GM19351 (cell line): ENCODE measurements around the gene WWOX.
"Not testable (repeated sequence)": the region's sequence is repeated elsewhere in the genome, so short reads cannot be mapped to it uniquely, and the experiment has no call there.

Experiments used
- ATAC-seq: cut with Tn5 transposase; IDR thresholded peaks from one replicate; pipeline ENCODE4 v1.9.1; 2021; ENCODE audit warnings: mild to moderate bottlenecking, moderate library complexity; ENCODE audit not compliant: unreplicated experiment

Gene WWOX

DNA sequence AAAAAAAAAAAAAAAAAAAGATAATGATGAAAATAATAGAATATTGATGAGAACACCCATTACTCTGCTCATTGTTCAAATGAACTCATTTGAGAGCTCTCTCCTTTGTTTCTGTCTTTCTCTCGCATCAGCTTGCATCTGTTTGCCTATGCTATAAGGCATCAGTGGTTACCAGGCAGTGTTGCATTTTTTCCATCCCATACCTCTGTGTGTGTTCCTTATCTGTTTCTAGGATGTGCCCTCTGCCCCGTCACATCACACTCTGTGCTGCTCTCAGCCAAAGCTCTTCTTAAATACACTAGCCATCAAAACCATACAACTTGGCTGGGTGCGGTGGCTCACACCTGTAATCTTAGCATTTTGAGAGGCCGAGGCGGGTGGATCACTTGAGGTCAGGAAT lies 568.2 kb downstream of the WWOX start:
- no peak for ATAC-seq

- no peak for ATAC-seq
These were observed 568.9 kb downstream of the WWOX start for GRCh38 chr16:78668393-78668792.

DNA sequence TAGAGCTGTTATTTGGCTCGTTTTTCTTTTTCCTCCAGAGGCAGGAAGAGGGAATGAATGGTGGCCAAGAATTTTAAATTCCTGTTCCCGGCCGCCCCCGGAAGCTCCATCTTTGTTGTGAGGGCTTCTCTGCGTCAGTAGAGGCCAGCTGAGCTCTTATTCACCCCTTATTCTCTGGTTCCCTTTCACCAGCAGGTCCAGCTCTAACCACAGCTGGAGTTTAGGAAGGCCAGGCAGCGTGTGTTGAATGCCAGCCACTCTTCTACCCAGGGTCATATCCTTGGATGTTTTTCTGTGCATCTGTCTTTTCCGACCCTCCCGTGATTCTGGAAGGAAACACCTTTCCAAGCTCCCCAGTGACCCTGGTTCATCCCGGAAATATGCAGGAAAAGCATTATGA lies 570.5 kb downstream of the WWOX start:
- no peak for ATAC-seq

GRCh38 chr16:78672779-78673556 lies 573.5 kb downstream of the WWOX start:
- no peak for ATAC-seq

DNA sequence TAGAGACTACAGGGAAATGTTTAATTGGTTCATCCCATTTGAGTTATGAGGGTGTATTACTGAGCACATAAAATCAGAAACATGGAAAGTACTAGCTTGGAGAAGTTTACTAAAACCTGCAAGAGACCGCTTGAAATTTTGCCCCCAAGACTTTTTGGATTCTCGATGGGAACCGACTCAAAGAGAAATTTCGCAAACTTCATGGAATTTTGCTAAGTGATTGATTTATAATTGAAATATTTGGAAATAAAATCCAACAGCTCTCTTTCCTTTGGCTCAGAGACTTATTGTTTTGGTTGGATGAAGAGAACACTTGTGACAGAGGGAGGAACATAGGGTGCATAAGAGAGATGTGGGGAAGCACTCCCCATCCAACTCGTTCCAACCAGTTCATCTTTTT lies 574.4 kb downstream of the WWOX start:
- no peak for ATAC-seq

- no peak for ATAC-seq
These were observed 575.9 kb downstream of the WWOX start for GRCh38 chr16:78675312-78675711.

GRCh38 chr16:78675951-78676792 lies 576.7 kb downstream of the WWOX start:
- no peak for ATAC-seq

GRCh38 chr16:78677181-78677731 lies 577.8 kb downstream of the WWOX start:
- no peak for ATAC-seq

GRCh38 chr16:78679546-78679945 lies 580.1 kb downstream of the WWOX start:
- ATAC-seq: no peak

GRCh38 chr16:78681743-78682142 lies 582.3 kb downstream of the WWOX start:
- no peak for ATAC-seq

- ATAC-seq: no peak
These were observed 584.7 kb downstream of the WWOX start for GRCh38 chr16:78684030-78684611.

- no peak for ATAC-seq
These were observed 585.4 kb downstream of the WWOX start for GRCh38 chr16:78684655-78685375.

- no peak for ATAC-seq
These were observed 587.1 kb downstream of the WWOX start for GRCh38 chr16:78686601-78687000.

DNA sequence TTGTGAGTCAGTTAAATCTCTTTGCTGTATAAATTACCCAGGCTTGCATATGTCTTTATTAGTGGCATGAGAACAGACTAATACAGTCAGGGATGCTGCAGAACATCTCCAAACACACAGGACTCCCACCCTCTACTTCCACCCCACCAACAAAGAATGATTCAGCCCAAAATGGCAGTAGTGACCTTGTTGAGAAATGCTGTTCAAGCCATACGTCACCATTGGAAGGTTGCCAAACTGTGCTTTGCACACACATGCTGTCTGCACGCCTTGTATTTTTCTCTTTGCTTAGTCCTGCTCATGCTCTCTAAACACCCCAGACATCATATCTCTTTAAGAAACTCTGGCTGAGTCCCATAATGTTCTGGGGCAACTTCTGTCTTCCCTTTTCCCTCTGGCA lies 589.6 kb downstream of the WWOX start:
- no peak for ATAC-seq

DNA sequence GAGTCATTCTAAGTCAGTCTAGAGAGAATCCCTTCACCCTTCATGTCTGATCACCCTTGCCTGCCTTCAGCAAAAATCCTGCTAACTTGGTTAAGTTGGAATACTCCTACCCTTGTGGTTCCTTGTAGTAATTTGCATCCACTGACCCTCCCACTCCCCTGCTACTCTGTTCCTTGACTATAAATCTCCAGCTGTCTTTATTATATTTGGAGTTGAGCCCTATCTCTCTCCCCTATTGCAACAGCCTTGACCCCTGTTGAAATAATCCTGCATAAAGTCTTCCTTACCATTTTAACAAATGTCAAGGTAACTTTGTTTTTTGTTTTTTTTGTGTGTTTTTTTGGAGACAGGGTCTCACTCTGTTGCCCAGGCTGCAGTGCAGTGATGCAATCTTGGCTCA lies 590.1 kb downstream of the WWOX start:
- no peak for ATAC-seq

DNA sequence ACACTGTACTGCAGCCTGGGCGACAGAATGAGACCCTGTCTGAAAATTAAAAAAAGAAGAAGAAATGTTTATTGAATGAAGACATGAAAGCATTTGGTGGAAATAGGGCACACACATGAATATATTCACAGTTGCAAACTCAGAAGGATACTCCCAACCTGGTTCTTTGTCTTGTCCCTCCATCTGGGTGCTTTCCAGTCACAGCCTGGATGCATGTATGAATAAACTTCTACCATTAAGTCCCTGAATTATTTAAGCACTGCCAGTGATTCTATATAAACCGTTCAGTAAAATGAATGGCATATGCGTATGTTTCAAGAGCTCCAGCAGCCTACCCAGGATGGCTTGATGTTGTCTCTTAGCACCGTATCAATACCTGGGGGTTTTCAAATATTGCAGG lies 591.1 kb downstream of the WWOX start:
- ATAC-seq: no peak

- not testable (repeated sequence) for ATAC-seq
These were observed 592.3 kb downstream of the WWOX start for GRCh38 chr16:78691746-78692145.

- no peak for ATAC-seq
These were observed 594.0 kb downstream of the WWOX start for GRCh38 chr16:78693496-78693895.

GRCh38 chr16:78694414-78694813 lies 595.0 kb downstream of the WWOX start:
- ATAC-seq: no peak

DNA sequence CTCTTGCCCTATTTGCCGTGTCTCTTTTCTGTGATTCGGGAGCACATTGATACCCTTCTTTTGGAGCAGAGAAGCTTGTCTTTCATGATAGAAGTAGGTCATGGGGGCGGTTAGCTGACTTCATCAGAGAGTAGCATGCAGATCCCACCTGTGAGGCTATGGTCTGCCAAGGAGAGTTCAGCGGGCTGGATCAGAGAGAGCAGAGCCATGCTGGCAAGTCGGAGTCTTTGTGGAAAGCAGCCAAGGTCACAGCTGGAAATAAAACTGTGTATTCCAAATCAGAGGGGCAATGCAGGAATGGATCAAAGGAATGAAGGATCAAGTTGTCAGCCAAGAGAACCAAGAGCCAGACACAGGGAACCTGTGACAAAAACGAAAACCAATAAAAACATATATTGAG lies 595.9 kb downstream of the WWOX start:
- ATAC-seq: no peak

GRCh38 chr16:78696797-78697196 lies 597.3 kb downstream of the WWOX start:
- ATAC-seq: no peak
